Umbilical cord (tissue), 2 donors: ENCODE data around the gene EHD3. TPM values are rescaled to one million over a fixed set of nuclear protein-coding genes. Genes with fewer than 3 reads are reported as not detected.

Experiments used
- DNase-seq: peaks from one replicate; pipeline ENCODE4 v3.0.0-alpha.2; 2015; ENCODE audit warnings: low spot score
- total RNA-seq: library from RNA; depleted of rRNA; stranded (reverse); fragments of >200 nt; gene quantifications from one replicate; pipeline ENCODE4 v1.2.3, GENCODE V29; 2014; ENCODE audit warnings: low replicate concordance; ENCODE audit not compliant: insufficient read depth

EHD3 gene
- total RNA-seq, 1 donor from 2014 or later = 18.1 TPM

- no peak for DNase-seq
These were observed 21.0 kb upstream of the EHD3 start for GRCh38 chr2:31212659-31213600.

DNA sequence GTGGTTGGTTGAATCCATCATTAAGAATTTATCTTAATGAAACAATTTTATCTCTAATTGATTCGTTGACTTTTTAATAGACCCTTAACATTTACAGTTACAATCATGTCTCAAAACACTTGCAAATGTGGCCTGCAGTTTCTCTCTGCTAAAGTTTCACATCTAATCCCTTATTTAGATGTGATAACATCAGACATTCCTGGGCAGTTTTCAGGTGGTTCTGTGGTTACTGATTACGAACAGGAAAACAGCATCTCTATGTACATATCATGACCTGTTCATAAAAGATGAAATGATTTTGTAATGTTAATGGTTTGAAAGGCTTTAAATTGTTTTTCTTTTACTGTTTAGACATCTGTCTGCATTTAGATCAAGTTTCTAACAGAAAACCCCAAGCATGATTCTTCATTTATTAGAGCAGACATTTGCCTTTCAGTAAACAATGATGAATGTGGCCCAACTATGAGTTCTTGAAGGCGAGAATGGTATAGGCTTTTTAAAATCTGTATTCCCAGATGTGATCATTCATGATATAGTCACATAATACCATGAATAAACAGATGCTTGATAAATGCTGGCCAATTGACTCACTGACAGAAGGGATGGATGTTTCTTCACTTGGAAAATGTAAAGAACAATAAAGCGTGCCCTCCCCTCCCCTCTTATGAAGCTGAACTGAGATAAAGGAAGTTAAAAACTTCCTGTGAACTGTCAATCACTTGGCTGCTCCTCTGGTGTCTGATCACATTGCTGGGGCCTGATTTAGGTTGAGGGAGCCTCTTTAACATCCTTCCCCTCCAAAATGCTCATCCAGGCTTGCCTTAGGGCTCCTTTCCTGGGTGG lies 20.1 kb upstream of the EHD3 start:
- no peak for DNase-seq

DNA sequence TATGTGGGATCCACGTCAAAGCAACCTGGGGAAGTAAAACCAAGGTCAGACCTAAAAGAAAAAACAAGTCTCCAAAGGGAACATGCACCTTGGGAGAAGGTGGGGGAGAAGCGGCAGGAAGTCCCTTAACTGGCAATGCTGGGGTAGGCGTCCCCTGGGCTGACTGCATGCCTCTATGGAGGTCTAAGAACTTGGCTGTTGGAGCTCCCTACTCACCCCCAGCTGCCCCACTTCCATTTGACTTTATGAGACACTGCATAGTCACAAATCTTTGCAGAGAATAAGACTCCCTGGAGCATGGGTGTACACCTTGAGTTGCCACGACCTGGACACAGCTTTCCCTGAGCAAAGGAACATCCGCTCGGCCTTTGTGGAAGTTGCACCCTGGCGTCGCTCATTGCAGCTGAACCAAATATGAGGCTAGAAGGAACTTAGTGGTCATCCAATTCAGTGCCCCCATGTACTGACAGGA lies 19.5 kb upstream of the EHD3 start:
- no peak for DNase-seq

- no peak for DNase-seq
These were observed 17.2 kb upstream of the EHD3 start for GRCh38 chr2:31216734-31217133.

GRCh38 chr2:31217465-31218200 lies 16.3 kb upstream of the EHD3 start, which contains the start of gene CAPN14:
Gene CAPN14 (minus strand): TSS chr2:31217515. CDS start chr2:31205447, 12,068 bp downstream.
- DNase-seq = no peak

GRCh38 chr2:31219131-31219969 lies 14.6 kb upstream of the EHD3 start:
- no peak for DNase-seq

DNA sequence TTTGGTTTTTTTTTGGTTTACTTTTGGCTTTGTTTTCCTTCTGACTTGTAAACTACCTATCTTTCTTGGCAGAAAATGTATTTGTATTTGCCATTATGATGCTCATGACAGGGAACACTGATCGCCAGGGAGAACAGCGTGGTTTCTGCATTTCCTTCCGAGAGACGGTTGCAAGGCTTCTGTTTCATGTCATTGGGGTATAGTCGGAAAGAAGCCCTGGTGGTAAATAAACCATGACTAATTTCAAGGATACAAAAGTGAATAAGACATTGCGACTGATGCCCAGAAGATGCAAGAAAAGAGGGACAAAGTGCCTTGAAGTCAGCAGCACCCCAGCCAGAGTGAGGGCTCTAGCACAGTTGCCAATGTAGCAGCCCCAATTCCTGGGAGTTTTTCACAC lies 12.4 kb upstream of the EHD3 start:
- DNase-seq = no peak

GRCh38 chr2:31222071-31222470 lies 11.9 kb upstream of the EHD3 start:
- DNase-seq = no peak

GRCh38 chr2:31223026-31223425 lies 10.9 kb upstream of the EHD3 start:
- no peak for DNase-seq

GRCh38 chr2:31223749-31224148 lies 10.2 kb upstream of the EHD3 start:
- no peak for DNase-seq

DNA sequence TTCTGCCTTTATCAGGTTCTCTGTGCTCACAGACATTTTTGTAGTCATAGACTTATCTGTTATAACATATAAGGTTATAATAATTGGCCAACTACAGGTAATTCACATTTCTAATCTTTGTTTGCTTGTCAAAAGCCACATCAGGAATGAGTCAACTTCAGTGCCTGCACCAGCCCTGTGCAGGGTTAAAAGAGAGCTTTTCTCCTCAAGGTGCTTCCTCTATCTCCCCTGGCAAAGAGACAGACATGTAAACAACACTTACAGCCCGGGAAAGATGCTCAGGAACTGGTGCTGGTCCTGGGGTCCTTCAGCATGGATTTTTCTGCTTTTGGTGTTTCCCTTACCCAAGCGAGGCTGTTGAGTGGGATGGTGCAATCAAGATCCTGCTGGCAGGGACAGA lies 7.7 kb upstream of the EHD3 start:
- no peak for DNase-seq

DNA sequence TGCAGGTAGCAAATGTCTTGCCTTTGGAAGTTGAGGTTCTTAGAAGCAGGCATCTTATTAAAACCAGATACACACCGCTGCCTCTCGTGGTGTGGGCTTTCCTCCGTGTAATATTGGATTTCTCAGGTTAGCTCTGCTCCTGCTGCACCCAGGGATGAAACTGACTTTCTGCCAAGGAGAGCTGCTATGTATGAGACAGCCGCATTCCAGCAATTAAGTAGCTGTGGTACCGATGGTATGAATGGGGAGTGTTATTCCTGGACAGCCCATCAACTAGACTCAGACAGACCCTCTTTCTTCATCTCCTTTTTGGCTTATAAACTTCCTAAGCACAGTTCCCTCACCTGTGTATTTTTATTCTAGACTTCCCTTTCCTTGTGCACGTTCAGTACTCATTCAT lies 6.8 kb upstream of the EHD3 start:
- DNase-seq = no peak

DNA sequence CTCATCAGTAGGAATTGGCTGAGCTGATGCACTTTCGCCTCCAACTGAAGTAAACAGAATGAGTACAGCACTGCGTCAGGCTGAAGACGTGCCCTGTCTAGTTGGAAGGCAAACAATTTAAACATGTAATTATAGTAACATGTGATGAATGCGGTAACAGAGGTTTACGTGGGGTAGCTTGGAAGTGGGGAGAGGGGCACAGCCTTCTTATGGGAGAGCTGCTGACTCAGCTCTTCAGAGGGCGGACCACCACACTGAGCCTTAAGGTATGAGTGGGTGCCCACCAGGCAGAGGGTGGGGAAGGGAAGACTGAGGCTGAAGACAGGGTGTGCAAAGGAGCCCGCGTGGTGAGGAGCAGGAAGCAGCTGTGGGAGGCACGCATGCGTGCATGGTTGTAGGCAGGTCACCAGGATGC lies 6.2 kb upstream of the EHD3 start:
- DNase-seq = peak; percentile 14

- DNase-seq = no peak
These were observed 5.2 kb upstream of the EHD3 start for GRCh38 chr2:31228717-31229116.

DNA sequence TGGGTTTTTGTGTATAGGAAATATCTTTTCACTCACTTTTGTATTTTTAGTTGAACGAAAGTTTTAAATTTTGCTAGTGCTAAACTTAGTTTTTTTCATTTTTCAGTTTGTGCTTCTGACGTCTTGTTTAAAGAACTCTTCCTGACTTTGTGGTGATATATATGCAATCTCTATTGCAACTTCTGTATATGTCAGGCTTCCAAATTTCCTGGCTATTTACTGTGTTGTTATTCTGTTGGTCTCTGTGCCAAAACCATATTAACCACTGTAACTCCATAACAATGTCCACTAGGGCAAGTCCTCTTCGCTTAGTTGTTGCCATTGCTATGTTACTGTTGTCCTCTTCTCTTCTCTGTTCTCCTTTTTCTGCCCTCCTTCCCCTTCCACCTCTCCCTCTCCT lies 3.2 kb upstream of the EHD3 start:
- no peak for DNase-seq

- DNase-seq = no peak
These were observed 2.2 kb upstream of the EHD3 start for GRCh38 chr2:31231571-31232302.

DNA sequence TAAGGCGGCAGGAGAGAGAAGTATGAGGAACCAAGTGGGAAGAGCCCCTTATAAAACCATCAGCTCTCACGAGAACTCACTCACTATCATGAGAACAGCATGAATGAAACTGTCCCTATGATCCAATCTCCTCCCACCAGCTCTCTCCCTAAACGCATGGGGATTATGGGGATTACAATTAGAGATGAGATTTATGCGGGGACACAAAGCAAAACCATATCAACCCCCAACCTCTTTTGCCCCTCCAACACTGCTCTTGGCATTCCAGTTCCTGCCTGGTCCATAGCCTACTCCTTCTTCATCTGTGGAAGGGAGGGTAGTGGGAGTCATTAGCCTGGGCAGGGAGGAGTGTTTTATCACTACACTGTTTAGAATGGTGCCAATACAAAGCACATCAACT lies 1.4 kb upstream of the EHD3 start:
- DNase-seq = no peak

DNA sequence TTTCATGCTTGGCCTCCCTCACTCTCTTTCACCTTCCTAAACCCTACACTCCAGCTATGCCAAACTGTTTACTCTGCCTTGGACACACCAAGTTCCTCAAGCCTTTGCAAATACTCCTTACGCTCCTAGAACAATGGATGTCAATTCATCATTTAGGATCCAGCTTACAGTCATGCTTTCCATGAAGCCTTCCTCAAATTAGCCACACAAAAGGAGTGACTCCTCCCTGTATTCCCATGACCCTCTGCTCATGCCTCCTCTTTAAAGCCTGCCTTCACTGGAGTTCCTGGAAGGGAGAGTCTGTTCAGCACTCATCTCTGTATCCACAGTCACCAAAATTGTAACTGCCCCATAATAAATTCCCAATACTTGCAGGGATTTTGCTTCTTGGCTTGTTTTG lies 721 bp upstream of the EHD3 start:
- no peak for DNase-seq

DNA sequence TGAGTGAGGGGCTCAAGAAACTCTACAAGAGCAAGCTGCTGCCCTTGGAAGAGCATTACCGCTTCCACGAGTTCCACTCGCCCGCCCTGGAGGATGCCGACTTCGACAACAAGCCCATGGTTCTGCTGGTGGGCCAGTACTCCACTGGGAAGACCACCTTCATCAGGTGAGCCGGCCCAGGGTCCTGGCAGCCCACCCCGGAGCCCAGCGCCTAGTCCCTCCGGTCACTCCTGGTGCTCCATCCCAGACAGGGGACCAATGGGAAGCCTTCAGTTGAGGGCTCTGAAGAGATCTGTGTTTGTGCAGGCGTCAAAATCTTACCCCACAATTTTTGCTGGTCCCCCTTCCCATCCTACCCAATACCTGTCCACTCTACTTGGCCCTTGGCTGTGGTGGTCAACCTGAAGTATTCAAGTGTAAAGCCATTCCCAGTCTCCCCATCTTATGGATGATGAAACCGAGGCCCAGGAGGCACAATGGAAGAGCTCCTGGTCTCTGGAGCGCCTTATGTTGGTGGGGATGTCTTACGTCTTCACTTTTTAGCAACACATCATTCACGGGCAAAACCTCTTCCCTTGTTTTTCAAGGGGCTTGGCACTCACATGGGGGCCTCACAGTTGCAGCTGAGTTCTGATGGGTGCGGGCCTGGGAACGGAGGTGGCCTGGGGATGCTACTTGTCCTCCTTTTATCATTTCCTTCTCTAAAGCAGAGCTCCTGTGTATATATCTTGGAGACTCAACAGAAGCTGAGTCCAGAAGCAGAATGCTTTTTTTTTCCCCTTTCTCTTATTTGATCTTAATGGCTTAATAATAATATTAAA lies 941 bp downstream of the EHD3 start:
- no peak for DNase-seq
